Keratinocyte (primary cell): ENCODE results near the gene DCAF8. TPM values are rescaled to one million over a fixed set of nuclear protein-coding genes. Genes with fewer than 3 reads are reported as not detected.

ENCODE experiments used
- DNase-seq: peaks from one replicate; pipeline ENCODE4 v3.0.0-alpha.2; 2011; ENCODE audit warnings: low read depth, missing footprints, low spot score
- FAIRE-seq: peaks from 2 replicates; lab custom pipeline; 2011; peaks lifted over from hg19 to GRCh38; lab: Jason Lieb, UNC
- H2AFZ ChIP-seq: 2 replicates; pipeline ENCODE4 v1.6.0; 2012; ENCODE audit warnings: low read length, control low read depth, inconsistent platforms; ENCODE audit not compliant: control insufficient read depth
- H3K27ac ChIP-seq: 2 replicates; pipeline ENCODE4 v1.5.1; 2011; ENCODE audit warnings: low read length; ENCODE audit not compliant: control insufficient read depth, insufficient read depth
- H3K27me3 ChIP-seq: 3 replicates; pipeline ENCODE4 v1.6.0; 2011; ENCODE audit warnings: low read length; ENCODE audit not compliant: control insufficient read depth, insufficient read depth; ENCODE audit errors: extremely low read depth
- H3K36me3 ChIP-seq, 2 experiments: 2 replicates in 1 of 2; 3 replicates in 1 of 2; pipeline ENCODE4 v1.5.1; 2011; ENCODE audit warnings: low read length in 2 of 2, mild to moderate bottlenecking in 1 of 2; ENCODE audit not compliant: control insufficient read depth in 2 of 2, insufficient read depth in 2 of 2; ENCODE audit errors: extremely low read depth in 1 of 2
- H3K4me1 ChIP-seq: 3 replicates; pipeline ENCODE4 v1.5.1; 2011; ENCODE audit warnings: low read length; ENCODE audit not compliant: control insufficient read depth, insufficient read depth; ENCODE audit errors: extremely low read depth
- H3K4me2 ChIP-seq: 3 replicates; pipeline ENCODE4 v1.6.0; 2011; ENCODE audit warnings: low read depth, low read length; ENCODE audit not compliant: control insufficient read depth, insufficient read depth; ENCODE audit errors: extremely low read depth
- H3K4me3 ChIP-seq, 3 experiments: fragments of 200-600 bp in 1 of 3; sonication (generic) in 1 of 3; 2 replicates in 2 of 3; 3 replicates in 1 of 3; pipeline ENCODE4 v1.5.1; 2011 to 2016; ENCODE audit warnings: low read length in 3 of 3, mild to moderate bottlenecking in 3 of 3, control low read depth in 2 of 3, inconsistent platforms in 1 of 3, low read depth in 1 of 3, mixed read lengths in 1 of 3, mixed run types in 1 of 3, moderate library complexity in 1 of 3; ENCODE audit not compliant: control insufficient read depth in 2 of 3, insufficient read depth in 2 of 3; ENCODE audit errors: extremely low read depth in 1 of 3
- H3K79me2 ChIP-seq: 2 replicates; pipeline ENCODE4 v1.6.0; 2012; ENCODE audit warnings: low read length; ENCODE audit not compliant: control insufficient read depth, insufficient read depth
- H3K9ac ChIP-seq: 3 replicates; pipeline ENCODE4 v1.6.0; 2011; ENCODE audit warnings: low read length; ENCODE audit not compliant: control insufficient read depth, insufficient read depth; ENCODE audit errors: extremely low read depth
- H3K9me1 ChIP-seq: 3 replicates; pipeline ENCODE4 v1.6.0; 2011; ENCODE audit warnings: low read length; ENCODE audit not compliant: control insufficient read depth, insufficient read depth; ENCODE audit errors: extremely low read depth
- H3K9me3 ChIP-seq: 2 replicates; pipeline ENCODE4 v1.5.1; 2012; ENCODE audit warnings: low read depth, low read length; ENCODE audit not compliant: control insufficient read depth
- H4K20me1 ChIP-seq: 3 replicates; pipeline ENCODE4 v1.6.0; 2011; ENCODE audit warnings: low read length; ENCODE audit not compliant: control insufficient read depth, insufficient read depth; ENCODE audit errors: extremely low read depth
- CTCF ChIP-seq, 3 experiments: IDR thresholded peaks in 1 of 3; conservative IDR thresholded peaks in 1 of 3; optimal IDR thresholded peaks in 1 of 3; 2 replicates in 2 of 3; 3 replicates in 1 of 3; pipeline versions ENCODE3 to v1.5.1; 2011; ENCODE audit warnings: low read length in 3 of 3, mild to moderate bottlenecking in 3 of 3, moderate library complexity in 2 of 3, control low read depth in 1 of 3, inconsistent platforms in 1 of 3; ENCODE audit not compliant: insufficient read depth in 2 of 3; ENCODE audit errors: extremely low read depth in 1 of 3
- EZH2 ChIP-seq: IDR thresholded peaks from one replicate; pipeline ENCODE4 v1.6.1; 2012; ENCODE audit warnings: inconsistent platforms, mild to moderate bottlenecking, low read length, moderate library complexity
- dilution Hi-C: fragments of 300-500 bp; cut with MboI; formaldehyde crosslinking; loops from one replicate; pipeline ENCODE4 v1.7.0; 2020; ENCODE audit warnings: low sequenced_read_pairs; ENCODE audit not compliant: extremely low pct_ligation_motif_present
- polyA plus RNA-seq, 5 experiments: library from polyadenylated mRNA; depleted of rRNA in 3 of 5; stranded (reverse) in 3 of 5; stranded (forward) in 1 of 5; unstranded in 1 of 5; fragments of >200 nt; gene quantifications; 1 replicate in 1 of 5; 2 replicates in 3 of 5; 3 replicates in 1 of 5; pipeline versions ENCODE4 v1.2.1 to v1.2.3, GENCODE V29; 2011 to 2012; ENCODE audit warnings: missing spikeins in 2 of 5, low read depth in 1 of 5, low replicate concordance in 1 of 5

Gene DCAF8
- polyA plus RNA-seq, 1 donor (not counting 4 experiments of a cell fraction or from before 2014, with no cell fraction given), result 81.2 TPM

GRCh38 chr1:160257411-160258015, 4.8 kb downstream of the DCAF8 start:
- DNase-seq, result no peak
- peaks cover 6% of the 10 kb centered on the region for H4K20me1 ChIP-seq
- peak overlapping the region; percentile 37 for H3K4me2 ChIP-seq
- no peak overlapping the region for H3K9ac ChIP-seq
- no peak for FAIRE-seq
- peaks cover 41% of the 10 kb centered on the region for H3K79me2 ChIP-seq
- H3K36me3 ChIP-seq, result peaks cover 1 to 10% of the 10 kb centered on the region in 2 experiments
- H3K9me1 ChIP-seq, result no peaks in the 10 kb centered on the region
- TF ChIP-seq EZH2 (no peak), CTCF (optimal IDR thresholded peaks at IDR 0.05 in 1 of 3, IDR thresholded peaks at IDR 0.05 in 1 of 3, conservative IDR thresholded peaks at IDR 0.05 in 1 of 3; ENCODE audit: extremely low read depth in 1 of 3, insufficient read depth in 2 of 3, low read length in 3 of 3) (no peak)
- H3K9me3 ChIP-seq, result no peaks in the 10 kb centered on the region
- no peaks in the 10 kb centered on the region for H3K27me3 ChIP-seq
- dilution Hi-C loops, result no loop called here
- no peak overlapping the region for H3K27ac ChIP-seq
- H3K4me3 ChIP-seq, result no peak overlapping the region
- H3K4me1 ChIP-seq, result peaks cover 27% of the 10 kb centered on the region
- H2AFZ ChIP-seq, result no peak overlapping the region

- FAIRE-seq (no peak), DNase-seq (no peak)
- dilution Hi-C loops, result no loop called here
- H4K20me1 ChIP-seq, result peaks cover 6% of the 10 kb centered on the region
- H3K36me3 ChIP-seq, result peaks cover 1 to 10% of the 10 kb centered on the region in 2 experiments
- no peak overlapping the region for H2AFZ ChIP-seq
- H3K9me1 ChIP-seq, result no peaks in the 10 kb centered on the region
- H3K9ac ChIP-seq, result no peak overlapping the region
- peak overlapping the region; percentile 18 for H3K27ac ChIP-seq
- peaks cover 36% of the 10 kb centered on the region for H3K79me2 ChIP-seq
- H3K4me1 ChIP-seq, result peaks cover 27% of the 10 kb centered on the region
- H3K9me3 ChIP-seq, result no peaks in the 10 kb centered on the region
- no peak overlapping the region for H3K4me2 ChIP-seq
- H3K27me3 ChIP-seq, result no peaks in the 10 kb centered on the region
- no peak overlapping the region for H3K4me3 ChIP-seq
- TF ChIP-seq EZH2, result no peak
- no peak for TF ChIP-seq CTCF (optimal IDR thresholded peaks at IDR 0.05 in 1 of 3, IDR thresholded peaks at IDR 0.05 in 1 of 3, conservative IDR thresholded peaks at IDR 0.05 in 1 of 3; ENCODE audit: extremely low read depth in 1 of 3, insufficient read depth in 2 of 3, low read length in 3 of 3)
Measured at GRCh38 chr1:160256396-160257046, 5.8 kb downstream of the DCAF8 start.
